ENCODE measurements around the gene CADPS2. TPM values are rescaled to one million over a fixed set of nuclear protein-coding genes. Genes with fewer than 3 reads are reported as not detected.

CADPS2 gene
- total and polyA plus RNA-seq, 8 donors: 7.0 to 57.8 (median 29.7) TPM

GRCh38 chr7:122600630-122601029 lies 285.6 kb downstream of the CADPS2 start:
- intact Hi-C loops (cut with DNase I; ENCODE audit: low total_unique reads): no loop called here
- Histone ChIP-seq H3K27me3 (no peaks in the 10 kb centered on the region), H3K27ac (no peak overlapping the region), H3K9me3 (no peaks in the 10 kb centered on the region), H3K4me3 (no peak overlapping the region), H3K4me1 (no peaks in the 10 kb centered on the region), H3K36me3 (peaks cover 0 to 6% (median 0%) of the 10 kb centered on the region in 4 donors)
- WGBS, 5 donors: 61 to 82% (median 74%) methylated on average over 2 of the region's 2 CpGs
- TF ChIP-seq POLR2A (IDR thresholded peaks at IDR 0.05) (no peak), EP300 (IDR thresholded peaks at IDR 0.05) (no peak), POLR2AphosphoS5 (IDR thresholded peaks at IDR 0.05) (no peak)
- TF ChIP-seq, protein P1, sequence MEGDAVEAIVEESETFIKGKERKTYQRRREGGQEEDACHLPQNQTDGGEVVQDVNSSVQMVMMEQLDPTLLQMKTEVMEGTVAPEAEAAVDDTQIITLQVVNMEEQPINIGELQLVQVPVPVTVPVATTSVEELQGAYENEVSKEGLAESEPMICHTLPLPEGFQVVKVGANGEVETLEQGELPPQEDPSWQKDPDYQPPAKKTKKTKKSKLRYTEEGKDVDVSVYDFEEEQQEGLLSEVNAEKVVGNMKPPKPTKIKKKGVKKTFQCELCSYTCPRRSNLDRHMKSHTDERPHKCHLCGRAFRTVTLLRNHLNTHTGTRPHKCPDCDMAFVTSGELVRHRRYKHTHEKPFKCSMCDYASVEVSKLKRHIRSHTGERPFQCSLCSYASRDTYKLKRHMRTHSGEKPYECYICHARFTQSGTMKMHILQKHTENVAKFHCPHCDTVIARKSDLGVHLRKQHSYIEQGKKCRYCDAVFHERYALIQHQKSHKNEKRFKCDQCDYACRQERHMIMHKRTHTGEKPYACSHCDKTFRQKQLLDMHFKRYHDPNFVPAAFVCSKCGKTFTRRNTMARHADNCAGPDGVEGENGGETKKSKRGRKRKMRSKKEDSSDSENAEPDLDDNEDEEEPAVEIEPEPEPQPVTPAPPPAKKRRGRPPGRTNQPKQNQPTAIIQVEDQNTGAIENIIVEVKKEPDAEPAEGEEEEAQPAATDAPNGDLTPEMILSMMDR (IDR thresholded peaks at IDR 0.05): no peak
- DNase-seq: no peak

DNA sequence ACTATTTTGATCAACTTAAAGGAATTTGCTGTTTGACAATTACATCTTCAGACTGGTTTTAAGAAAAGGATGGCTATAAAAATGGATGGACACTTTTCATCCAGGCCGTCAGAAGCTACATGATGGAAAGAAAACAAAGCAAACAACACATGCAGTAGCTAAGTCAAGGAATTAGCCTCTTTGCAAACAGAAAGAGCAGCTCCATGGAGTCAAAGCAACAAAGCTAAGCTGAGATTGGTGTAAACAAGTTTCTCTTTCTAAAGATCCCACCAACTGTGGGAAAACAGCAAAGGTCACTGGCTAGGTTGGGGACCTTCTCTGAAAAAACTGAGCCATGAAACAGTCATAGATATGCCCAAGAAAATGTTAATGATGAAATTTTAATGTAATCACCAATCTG lies 286.2 kb downstream of the CADPS2 start:
- peaks cover 0 to 4% (median 0%) of the 10 kb centered on the region in 4 donors for H3K36me3 ChIP-seq
- no peaks in the 10 kb centered on the region for H3K4me1 ChIP-seq
- H3K4me3 ChIP-seq: no peak overlapping the region
- WGBS, 5 donors: 75 to 93% (median 76%) methylated on average over 1 of the region's 1 CpG
- DNase-seq: no peak
- TF ChIP-seq POLR2A (IDR thresholded peaks at IDR 0.05): no peak
- no peak for TF ChIP-seq POLR2AphosphoS5 (IDR thresholded peaks at IDR 0.05)
- TF ChIP-seq, protein P1 (IDR thresholded peaks at IDR 0.05): no peak
- TF ChIP-seq EP300 (IDR thresholded peaks at IDR 0.05): no peak
- H3K9me3 ChIP-seq: no peaks in the 10 kb centered on the region
- intact Hi-C loops (cut with DNase I; ENCODE audit: low total_unique reads): no loop called here
- no peaks in the 10 kb centered on the region for H3K27me3 ChIP-seq
- H3K27ac ChIP-seq: no peak overlapping the region

DNA sequence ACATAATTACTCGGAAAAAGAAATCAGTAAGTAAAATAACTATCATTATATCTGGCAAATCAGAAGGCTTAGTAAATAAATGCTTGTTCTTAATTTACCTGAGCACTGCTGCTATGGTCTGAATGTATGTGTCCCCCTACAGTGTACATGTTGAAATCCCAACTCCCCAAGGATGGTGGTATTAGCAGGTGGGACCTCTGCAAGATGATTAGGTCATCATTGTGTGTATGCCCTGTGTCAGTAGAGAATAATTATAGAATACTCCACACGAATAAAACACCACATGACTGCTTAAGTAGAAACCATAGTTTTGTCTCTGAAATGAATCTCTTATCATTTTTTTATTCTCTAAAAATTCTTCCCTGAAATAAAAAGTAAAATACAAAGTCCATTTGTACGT lies 289.0 kb downstream of the CADPS2 start:
- H3K4me1 ChIP-seq: no peaks in the 10 kb centered on the region
- no peak overlapping the region for H3K4me3 ChIP-seq
- DNase-seq: no peak
- intact Hi-C loops (cut with DNase I; ENCODE audit: low total_unique reads): no loop called here
- H3K9me3 ChIP-seq: no peaks in the 10 kb centered on the region
- H3K36me3 ChIP-seq: no peaks in the 10 kb centered on the region
- H3K27ac ChIP-seq: no peak overlapping the region
- H3K27me3 ChIP-seq: no peaks in the 10 kb centered on the region
- no peak for TF ChIP-seq EP300 (IDR thresholded peaks at IDR 0.05)
- TF ChIP-seq POLR2AphosphoS5 (IDR thresholded peaks at IDR 0.05): no peak
- TF ChIP-seq, protein P1 (IDR thresholded peaks at IDR 0.05): no peak
- TF ChIP-seq POLR2A (IDR thresholded peaks at IDR 0.05): no peak
- WGBS, 5 donors: 74 to 82% (median 79%) methylated on average over 3 of the region's 3 CpGs

DNA sequence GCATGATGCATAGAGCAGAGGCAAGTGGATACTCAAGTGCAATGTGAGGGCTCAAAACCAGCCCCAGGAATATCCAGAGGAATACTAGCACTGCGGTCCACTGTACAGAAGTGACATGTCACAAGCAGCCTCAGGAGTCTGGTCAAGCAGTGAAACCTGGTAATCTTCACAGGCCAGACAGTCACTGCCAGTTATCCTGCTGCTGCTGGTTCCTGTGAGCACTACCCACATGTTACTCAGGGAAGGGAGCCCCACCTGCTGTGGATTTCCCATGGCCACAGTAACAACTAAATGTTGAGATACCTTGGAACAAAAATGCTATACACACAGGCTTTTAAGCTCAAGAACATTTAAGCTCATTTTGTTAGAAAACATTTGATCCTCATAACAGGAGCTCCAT lies 290.4 kb downstream of the CADPS2 start:
- Histone ChIP-seq H3K27ac (no peak overlapping the region), H3K27me3 (no peaks in the 10 kb centered on the region), H3K36me3 (no peaks in the 10 kb centered on the region), H3K9me3 (no peaks in the 10 kb centered on the region), H3K4me3 (no peak overlapping the region), H3K4me1 (no peaks in the 10 kb centered on the region)
- DNase-seq: no peak
- WGBS, 5 donors: 92 to 100% (median 100%) methylated on average over 1 of the region's 1 CpG
- TF ChIP-seq POLR2A (IDR thresholded peaks at IDR 0.05) (no peak), EP300 (IDR thresholded peaks at IDR 0.05) (no peak), POLR2AphosphoS5 (IDR thresholded peaks at IDR 0.05) (no peak)
- TF ChIP-seq, protein P1 (IDR thresholded peaks at IDR 0.05): no peak
- intact Hi-C loops (cut with DNase I; ENCODE audit: low total_unique reads): no loop called here
